Stimulated activated CD4-positive, alpha-beta T cell treated with anti-CD3 and anti-CD28 coated beads, Interleukin-1b, Interleukin-23, amount 100 ng/mL, for 24 hours (primary cell): Measurements from ENCODE around the gene PPARD.

ENCODE experiments used
- DNase-seq, 4 experiments: peaks; one replicate each; pipeline ENCODE4 v3.0.0-alpha.2; 2020; ENCODE audit warnings: low read depth in 4 of 4, low spot score in 1 of 4

Gene PPARD

DNA sequence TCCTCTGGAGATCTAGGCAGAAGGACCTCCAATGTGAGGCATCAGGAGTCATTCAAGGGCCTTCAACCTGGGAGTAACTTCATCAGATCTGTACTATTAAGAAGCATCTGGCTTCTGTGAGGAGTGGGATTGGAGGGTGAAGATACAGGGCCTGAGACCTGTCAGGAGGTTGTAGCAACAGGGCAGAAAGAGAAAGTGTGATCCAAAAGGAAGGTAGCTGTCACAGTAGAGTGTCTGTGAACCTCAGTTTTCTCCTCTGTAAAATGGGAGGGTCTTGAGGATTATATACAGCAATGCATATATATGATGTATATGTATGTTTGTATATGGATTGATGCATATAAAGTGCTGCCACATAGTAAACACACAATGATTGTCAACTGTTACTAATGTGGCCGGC is 123.3 kb downstream of the PPARD start:
- DNase-seq, result no peak

- peak; percentile 92 to 94 (median 93) for DNase-seq
These were observed 126.0 kb downstream of the PPARD start, which contains the start of gene RPL10A for GRCh38 chr6:35468181-35468979. Gene RPL10A (plus strand): TSS chr6:35468401. CDS start chr6:35468435, 34 bp downstream.

- DNase-seq, result no peak
These were observed 126.8 kb downstream of the PPARD start for GRCh38 chr6:35468980-35469750.

DNA sequence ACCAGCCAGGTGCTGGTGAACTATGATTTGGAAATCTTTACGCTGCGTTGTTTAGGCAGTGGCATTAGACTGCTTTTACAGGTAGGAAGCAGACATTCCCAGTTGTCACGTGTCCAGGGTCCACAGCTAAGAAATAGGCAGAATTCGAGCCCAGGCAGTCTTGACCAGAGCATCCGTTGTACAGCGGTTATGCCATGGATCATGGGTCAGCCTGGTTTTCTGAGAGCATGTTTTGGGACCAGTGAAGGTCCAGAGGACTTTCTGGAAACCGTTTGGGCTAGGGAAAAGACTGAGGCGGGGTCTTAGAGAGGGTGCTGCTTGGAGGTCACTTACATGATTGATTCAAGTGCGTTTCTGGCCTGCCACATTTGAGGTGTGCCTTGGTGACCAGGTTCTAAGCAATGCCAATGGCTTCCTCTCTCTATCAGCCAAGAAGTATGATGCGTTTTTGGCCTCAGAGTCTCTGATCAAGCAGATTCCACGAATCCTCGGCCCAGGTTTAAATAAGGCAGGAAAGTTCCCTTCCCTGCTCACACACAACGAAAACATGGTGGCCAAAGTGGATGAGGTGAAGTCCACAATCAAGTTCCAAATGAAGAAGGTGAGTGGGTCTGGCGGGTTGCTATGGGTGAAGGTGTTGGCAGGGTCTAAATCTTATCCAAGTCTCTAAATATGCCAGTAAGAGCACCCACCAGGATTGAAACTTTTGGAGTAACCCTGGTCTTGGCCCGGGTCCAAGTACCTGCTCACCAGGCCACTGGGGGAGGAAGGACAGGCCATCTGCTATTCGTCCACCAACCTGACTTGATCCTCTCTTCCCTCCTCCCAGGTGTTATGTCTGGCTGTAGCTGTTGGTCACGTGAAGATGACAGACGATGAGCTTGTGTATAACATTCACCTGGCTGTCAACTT is 127.6 kb downstream of the PPARD start:
- DNase-seq, result peak in 1 of 4 experiments; percentile 12

GRCh38 chr6:35470663-35471120 is 128.3 kb downstream of the PPARD start:
- DNase-seq, result no peak

- DNase-seq, result no peak
These were observed 129.5 kb downstream of the PPARD start for GRCh38 chr6:35471836-35472345.

DNA sequence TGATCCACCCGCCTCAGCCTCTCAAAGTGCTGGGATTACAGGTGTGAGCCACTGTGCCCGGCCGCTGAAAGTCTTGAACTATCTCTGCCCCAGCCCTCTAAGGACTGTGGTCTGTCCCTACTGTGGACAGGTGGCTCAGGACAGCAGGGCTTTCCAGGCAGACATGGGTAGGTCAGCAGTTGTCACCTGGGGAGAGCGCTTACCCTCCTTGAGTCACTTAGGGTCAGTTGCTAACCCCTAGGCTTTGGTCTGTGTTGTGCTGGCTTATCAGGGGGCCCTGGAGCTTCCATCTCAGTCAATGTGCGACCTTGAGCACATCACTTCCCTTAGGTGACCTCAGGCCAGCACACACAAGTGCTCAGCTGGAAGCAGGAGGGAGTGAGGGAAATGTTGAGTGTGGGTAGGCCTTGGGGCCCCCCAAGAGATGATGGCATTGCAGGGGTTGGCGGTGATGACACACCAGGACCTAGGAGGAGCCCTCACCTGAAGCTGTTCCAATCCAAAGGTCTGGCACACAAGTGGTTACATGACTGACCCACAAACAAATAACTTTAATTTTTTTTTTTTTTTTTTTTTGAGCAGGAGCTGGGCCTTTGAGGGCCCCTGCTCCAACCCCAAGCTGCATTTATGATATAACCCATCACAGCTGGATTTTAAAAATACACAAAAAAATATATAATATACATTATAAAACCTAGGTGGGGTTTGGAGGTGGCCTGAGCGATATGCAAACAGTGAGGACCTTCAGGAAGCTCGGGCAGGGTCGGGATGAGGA is 130.9 kb downstream of the PPARD start:
- DNase-seq, result no peak

DNA sequence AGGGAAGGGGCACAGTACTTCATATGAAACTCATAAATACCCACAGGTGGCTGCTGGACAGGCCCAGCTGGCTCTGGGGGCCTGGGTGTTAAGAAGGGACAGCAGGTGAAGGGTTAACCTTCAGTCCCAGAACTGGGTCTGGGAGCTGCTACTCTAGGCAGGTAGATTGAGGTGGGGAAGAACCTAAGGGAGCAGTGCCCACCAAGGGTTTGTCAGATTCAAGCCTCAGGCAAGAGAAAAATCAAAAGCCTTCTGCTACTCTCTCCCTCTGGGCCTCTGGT is 131.4 kb downstream of the PPARD start:
- DNase-seq, result no peak

GRCh38 chr6:35474131-35474941 is 132.0 kb downstream of the PPARD start:
- DNase-seq, result no peak

GRCh38 chr6:35474942-35475570 is 132.7 kb downstream of the PPARD start:
- no peak for DNase-seq

DNA sequence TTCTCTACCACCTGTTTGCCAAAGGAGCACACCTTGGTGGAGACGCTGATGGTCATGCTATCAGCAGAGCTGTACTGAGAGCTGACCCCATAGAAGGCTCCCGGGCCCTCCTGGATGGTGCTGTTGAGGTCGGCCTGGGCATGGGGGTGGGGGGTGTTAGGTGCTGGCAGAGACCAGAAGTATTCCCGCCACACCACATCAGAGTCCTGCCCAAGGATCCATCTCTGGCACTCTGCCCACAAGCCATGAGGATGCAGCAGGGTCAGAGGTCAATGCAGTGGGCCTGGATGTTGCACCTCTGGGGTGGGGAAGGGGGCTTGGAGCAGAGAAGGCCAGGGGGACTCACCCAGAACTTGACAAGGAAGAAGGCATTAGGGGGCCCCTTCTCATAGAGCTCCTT is 133.2 kb downstream of the PPARD start:
- DNase-seq, result no peak

GRCh38 chr6:35476004-35476403 is 133.6 kb downstream of the PPARD start:
- no peak for DNase-seq

DNA sequence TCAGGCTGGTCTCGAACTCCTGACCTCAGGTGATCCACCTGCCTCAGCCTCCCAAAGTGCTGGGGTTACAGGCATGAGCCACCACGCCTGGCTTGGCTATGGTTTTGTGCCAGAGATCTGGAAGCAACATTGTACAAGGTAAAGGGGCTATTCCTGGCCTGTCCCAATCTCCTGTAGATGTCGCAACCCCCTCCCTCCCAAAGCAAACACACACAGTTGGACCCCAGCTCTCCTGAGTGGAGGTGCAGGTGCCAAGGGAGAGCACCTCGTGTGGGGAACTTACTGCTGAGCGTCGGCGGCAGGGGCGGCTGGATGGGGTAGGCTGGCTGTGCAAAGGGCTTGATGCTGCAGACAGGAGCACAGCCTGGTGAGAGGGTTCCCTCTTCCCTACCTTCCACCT is 134.7 kb downstream of the PPARD start:
- no peak for DNase-seq
